GM23338 (cell line): ENCODE data around the gene RAB3GAP1.

Source experiments
- CTCF ChIP-seq, 2 experiments: fragments of 200-600 bp in 1 of 2; sonication (generic) in 1 of 2; conservative IDR thresholded peaks; 2 replicates each; pipeline versions ENCODE4 v1.5.1 to v1.6.1; 2016 to 2017; ENCODE audit warnings: antibody characterized with exemption in 2 of 2, low read depth in 2 of 2, mild to moderate bottlenecking in 2 of 2, moderate library complexity in 1 of 2
- EZH2 ChIP-seq: fragments of 200-600 bp; sonication (generic); IDR thresholded peaks from one replicate; pipeline ENCODE4 v1.8.0; 2017; ENCODE audit warnings: antibody characterized with exemption, mild to moderate bottlenecking, low read depth; ENCODE audit not compliant: unreplicated experiment

- TF ChIP-seq EZH2 (no peak), CTCF (conservative IDR thresholded peaks at IDR 0.05; ENCODE audit: low read depth in 2 of 2) (no peak)
Observed at GRCh38 chr2:135091681-135092080, 39.6 kb downstream of the RAB3GAP1 start.
